GM12891 (cell line): ENCODE data around the gene TGM6.

Experiments used
- PAX5 ChIP-seq: IDR thresholded peaks from 2 replicates; pipeline ENCODE4 v1.6.1; 2011; ENCODE audit warnings: low read length, moderate library complexity, mild to moderate bottlenecking; ENCODE audit not compliant: insufficient read depth, severe bottlenecking
- POLR2A ChIP-seq: IDR thresholded peaks from 2 replicates; pipeline ENCODE4 v1.6.1; 2011; ENCODE audit warnings: low read depth, low read length, control low read depth
- POLR2AphosphoS5 ChIP-seq: IDR thresholded peaks from 2 replicates; pipeline ENCODE4 v1.6.1; 2011; ENCODE audit warnings: low read depth, low read length, control low read depth

DNA sequence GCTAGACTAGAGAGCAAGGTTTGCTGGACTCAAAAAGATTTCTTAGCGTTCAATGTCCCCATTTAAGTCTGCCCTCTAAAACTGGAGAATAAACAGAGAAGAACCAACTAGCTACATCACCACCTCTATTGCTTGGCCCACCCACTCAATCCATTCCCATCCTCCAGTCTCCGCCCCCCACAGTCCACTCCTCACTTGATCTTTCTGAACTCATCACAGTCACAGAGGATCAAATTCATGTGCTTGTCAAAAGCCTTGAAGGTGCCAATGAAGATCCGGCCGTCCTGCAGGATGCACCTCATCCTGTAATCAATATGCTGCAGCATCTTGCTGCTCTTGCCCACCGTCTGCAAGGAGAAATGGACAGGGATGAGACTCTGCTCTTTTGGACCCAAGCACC is 86.7 kb downstream of the TGM6 start:
- peak; percentile 53 for TF ChIP-seq POLR2A
- no peak; the same call in 1 of the 2 replicates for TF ChIP-seq POLR2AphosphoS5
- TF ChIP-seq PAX5, result no peak
